Lower leg skin (tissue), 3 donors: ENCODE results near the gene ACACA.

Experiments
- CTCF ChIP-seq, 3 donors: fragments of 450-650 bp; IDR thresholded peaks; one replicate each; pipeline ENCODE4 v1.5.1; 2016; ENCODE audit warnings: antibody characterized with exemption in 3 of 3, mild to moderate bottlenecking in 3 of 3, moderate library complexity in 2 of 3
- POLR2A ChIP-seq, 2 donors: fragments of 450-650 bp; IDR thresholded peaks; one replicate each; pipeline ENCODE4 v1.6.1; 2016 to 2017; ENCODE audit warnings: antibody characterized with exemption in 2 of 2, mild to moderate bottlenecking in 1 of 2, moderate library complexity in 1 of 2

- TF ChIP-seq CTCF (IDR thresholded peaks at IDR 0.05) (no peak), POLR2A (IDR thresholded peaks at IDR 0.05) (no peak)
These were observed 45.1 kb downstream of the ACACA start for GRCh38 chr17:37361543-37361942.
